LNCAP (cell line): ENCODE data around the gene RAB9A.

Experiments
- CTCF ChIP-seq: fragments of 450-650 bp; IDR thresholded peaks from 2 replicates; pipeline ENCODE4 v1.5.1; 2017; ENCODE audit warnings: mild to moderate bottlenecking

The RAB9A gene

GRCh38 chrX:13681595-13681994 is 7.3 kb upstream of the RAB9A start:
- TF ChIP-seq CTCF, result no peak

GRCh38 chrX:13684361-13684760 is 4.6 kb upstream of the RAB9A start:
- no peak for TF ChIP-seq CTCF

GRCh38 chrX:13685126-13685763 is 3.7 kb upstream of the RAB9A start:
- TF ChIP-seq CTCF, result no peak

- TF ChIP-seq CTCF, result no peak
Measured at GRCh38 chrX:13687203-13687602, 1.7 kb upstream of the RAB9A start.

- TF ChIP-seq CTCF, result no peak
Measured at GRCh38 chrX:13688384-13688957, 457 bp upstream of the RAB9A start.

GRCh38 chrX:13689741-13690211 is 848 bp downstream of the RAB9A start:
- no peak for TF ChIP-seq CTCF

GRCh38 chrX:13690836-13691235 is 1.9 kb downstream of the RAB9A start:
- TF ChIP-seq CTCF, result peak; percentile 19; the same call in 1 of the 2 replicates
